NCI-H2081 (cell line): ENCODE data around the gene OSBPL5.

Source experiments
- DNase-seq, 2 experiments: peaks; one replicate each; lab custom pipeline; 2025; lab: John Stamatoyannopoulos, UW

Gene OSBPL5

DNA sequence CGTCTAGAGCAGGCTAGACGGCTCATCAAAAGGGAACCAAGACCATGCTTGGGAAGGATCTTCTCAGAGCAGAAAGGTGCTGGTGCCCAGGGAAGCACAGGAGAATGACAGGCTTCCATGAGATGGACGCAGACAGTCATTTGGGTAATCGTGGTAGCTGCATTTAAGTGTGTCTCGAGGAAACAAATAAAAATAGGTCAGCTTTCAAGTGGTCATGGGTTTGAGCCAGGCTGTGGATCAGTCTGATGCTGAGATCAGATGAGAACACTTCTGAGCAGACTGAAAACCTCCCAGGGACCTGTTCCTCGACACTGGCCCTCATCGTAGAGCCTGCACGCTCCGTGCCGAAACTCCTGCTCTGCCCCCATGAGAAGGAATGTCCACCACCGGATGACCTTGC is 112.5 kb downstream of the OSBPL5 start:
- no peak for DNase-seq

DNA sequence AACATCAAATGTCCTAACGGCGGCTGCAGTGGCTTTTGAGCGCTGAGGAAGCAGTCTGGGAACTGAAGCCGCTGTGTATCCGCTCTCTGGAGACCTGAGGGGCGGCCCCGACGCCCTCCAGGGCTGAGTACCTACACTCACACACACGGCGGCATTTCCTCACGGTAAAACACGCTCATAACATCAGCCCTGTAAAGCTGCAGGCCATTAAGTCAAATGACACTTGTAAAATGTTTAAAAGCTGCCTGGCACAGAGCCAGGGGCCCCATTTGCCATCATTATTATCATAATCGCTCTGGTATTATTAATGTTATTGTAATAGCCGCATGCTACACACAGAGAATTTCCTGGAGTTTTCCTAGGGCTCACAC is 113.0 kb downstream of the OSBPL5 start:
- peak in 1 of 2 experiments; percentile 58 for DNase-seq

DNA sequence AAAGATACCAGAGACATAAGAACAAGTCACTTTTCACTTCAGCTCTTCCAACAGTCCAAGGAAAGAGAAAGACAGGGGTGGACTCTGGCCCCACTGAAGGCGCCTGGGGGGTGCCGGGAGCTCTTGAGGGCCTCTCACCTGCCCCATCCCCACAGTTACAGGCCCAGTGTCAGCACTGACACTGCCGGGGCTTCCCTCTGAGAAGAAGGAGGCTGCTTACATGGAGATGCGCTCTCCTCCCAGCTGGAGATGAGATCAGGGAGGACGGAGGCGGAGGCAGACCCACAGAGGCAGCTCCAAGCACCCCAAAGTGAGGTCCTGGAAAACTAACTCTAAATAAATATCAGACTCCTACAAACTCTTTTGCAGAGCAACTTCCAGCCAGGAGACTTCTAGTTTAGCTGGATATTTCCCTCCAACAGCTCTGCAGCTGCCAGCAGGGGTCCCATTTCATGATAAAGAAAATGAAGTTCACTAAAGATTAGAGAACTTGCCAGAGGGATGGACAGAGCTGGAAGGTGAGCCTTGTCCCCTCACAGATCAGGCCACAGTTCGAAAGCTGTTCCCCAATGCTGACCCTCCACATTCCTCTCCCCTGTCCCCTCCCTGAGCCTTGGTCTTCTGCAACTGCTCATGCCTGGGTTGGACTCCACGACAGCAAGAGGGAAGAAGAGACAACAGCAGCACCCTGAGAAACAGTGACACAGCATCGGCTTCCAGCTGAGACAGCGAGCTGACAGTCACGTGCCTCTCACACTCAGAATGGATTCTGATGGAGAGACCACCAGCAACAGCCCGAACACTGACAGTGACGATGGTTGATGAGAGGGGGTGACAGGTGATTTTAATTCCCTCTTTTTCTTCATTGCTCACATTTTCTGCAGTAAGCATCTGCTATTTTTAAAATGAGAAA is 113.7 kb downstream of the OSBPL5 start:
- no peak for DNase-seq

GRCh38 chr11:3050386-3051195 is 114.5 kb downstream of the OSBPL5 start:
- no peak for DNase-seq

DNA sequence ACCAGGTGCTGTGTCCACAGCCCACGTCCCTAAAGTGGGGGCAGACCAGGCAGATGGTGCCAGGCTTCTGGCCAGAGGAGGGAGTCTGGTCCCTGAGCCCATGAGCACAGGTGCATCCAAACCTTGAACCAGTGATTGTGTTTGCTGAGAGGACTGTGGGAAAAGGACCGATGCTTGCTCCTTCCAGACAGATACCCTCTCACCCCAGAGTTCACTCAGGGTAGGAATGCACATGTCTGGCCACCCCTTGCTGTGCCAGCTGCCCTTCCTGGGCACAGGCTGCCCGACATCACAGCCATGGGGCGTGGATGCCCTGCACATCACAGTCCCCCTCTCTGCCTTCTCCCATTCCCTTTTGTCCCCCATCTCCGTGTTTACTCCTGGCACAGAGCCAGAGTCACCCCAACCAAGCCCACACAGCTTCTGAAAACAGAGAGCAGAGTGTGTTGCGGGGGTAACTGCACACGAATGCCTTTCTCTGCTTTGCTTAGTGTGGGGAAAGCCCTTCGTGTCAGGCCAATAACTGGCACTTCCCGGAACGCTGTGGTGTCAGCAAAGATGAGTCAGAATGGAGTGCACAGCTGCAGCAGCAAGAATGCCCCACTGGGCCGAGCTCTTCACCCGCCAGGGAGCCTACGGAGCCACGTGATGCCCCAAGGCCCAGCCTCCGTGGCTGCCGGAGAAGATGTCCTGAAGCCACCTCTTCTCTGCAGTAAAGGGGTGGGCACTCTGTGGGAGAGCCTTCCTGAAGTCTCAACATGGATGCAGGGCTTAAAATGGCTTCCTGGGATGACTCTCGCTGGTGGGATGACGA is 115.5 kb downstream of the OSBPL5 start:
- DNase-seq: peak in 1 of 2 experiments; percentile 45

- DNase-seq: no peak
These were observed 117.5 kb downstream of the OSBPL5 start for GRCh38 chr11:3047637-3048036.

GRCh38 chr11:3046641-3047040 is 118.5 kb downstream of the OSBPL5 start:
- no peak for DNase-seq

DNA sequence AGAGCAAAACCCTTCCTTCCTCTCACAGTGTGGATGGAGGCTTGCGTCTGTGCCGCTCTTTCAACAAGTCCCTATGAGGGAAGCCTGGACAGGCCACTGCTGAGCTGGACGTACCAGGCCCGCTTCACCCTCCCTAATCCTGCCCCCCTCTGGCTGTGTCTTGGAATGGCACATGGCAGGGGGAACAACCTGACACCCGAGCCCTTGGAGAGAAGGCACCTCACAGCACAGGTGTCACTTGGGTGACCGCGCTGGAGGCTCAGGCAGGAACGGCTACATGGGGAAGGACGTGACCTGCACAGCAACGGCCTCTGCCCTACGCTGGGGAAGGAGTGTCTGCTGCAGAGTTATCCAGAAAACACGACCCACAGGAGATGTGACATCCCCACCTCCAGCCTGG is 118.9 kb downstream of the OSBPL5 start:
- DNase-seq: no peak

GRCh38 chr11:3044915-3045314 is 120.2 kb downstream of the OSBPL5 start:
- DNase-seq: no peak

DNA sequence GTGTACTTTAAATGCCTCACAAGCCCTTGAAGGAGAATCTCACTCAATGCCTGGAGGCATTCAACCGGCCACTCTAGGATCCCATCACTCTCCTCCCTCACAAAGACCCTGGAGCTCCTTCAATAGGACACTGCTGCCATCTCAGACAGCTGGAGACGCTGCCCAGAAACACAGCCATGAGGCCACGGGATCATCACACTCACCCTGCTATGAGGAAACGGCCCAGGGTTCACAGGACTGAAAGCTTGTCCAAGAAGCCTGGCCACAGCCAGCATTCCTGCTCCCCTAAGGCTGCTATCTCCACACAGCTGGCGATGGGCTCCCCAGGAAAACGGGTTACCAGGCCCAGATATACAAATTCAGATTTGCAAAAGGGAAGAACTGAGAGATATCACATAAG is 121.1 kb downstream of the OSBPL5 start:
- DNase-seq: no peak

- no peak for DNase-seq
These were observed 121.7 kb downstream of the OSBPL5 start for GRCh38 chr11:3043315-3043871.

DNA sequence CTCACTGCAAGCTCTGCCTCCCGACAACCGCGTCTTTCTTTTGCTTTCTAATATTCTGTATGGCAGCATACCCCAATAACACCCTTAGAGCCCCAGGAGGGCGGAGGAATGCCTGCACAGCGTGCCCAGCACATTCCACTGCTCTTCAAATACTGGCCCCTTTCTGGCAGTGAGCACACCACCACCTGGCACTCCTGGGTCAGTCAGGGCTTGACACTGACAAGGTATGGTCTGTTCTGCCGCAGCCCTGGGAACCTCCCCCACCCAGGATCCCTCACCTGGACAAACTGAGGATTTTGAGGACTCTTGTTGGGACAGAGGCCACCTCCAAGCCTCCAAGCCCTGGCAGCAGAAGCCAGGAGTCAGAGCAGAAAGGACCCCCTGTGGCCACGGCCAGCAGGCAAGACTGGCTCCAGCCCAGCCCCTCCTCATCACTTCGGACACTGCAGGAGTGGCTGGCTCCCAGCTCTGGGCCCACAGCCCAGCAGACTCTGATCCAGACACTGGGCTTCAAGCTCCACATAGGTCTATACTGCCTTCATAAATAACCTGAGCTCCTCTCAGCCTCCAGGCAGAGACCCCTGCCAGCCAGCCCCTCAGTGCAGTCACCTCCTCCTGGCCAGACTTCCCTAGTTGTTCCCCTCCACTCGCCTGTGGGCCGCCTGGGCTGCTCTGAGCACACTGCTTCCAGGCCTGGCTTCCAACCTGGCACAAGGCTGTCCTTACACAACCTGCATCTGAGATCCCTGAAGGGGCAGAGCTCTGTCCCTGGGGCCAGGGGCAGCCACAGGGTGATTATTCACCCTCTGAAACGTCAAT is 122.4 kb downstream of the OSBPL5 start:
- DNase-seq: no peak

- no peak for DNase-seq
These were observed 123.2 kb downstream of the OSBPL5 start for GRCh38 chr11:3041699-3042441.

GRCh38 chr11:3040881-3041280 is 124.2 kb downstream of the OSBPL5 start:
- no peak for DNase-seq

DNA sequence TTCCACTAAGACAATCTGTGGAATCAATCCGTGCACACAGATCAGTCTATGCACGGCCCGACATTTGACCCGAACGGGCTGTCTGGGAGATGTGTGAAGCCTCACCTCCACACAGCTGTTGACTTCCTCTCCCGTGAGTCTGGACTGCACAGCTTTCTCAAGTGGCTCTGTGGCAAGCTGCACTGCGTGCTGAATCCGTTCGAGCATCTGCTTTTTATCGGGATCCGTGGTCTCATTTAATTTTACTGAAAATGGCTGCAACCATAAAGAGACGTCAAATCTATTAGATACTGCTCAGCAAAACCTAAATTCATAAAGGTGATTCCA is 127.2 kb downstream of the OSBPL5 start:
- DNase-seq: no peak
